Measurements from ENCODE around the gene NECAB3. TPM values are rescaled to one million over a fixed set of nuclear protein-coding genes. Genes with fewer than 3 reads are reported as not detected.

NECAB3 gene
- total and polyA plus RNA-seq, 2 of the 13 experiments (the other 11 are each of a cell fraction or from before 2014, with no cell fraction given): 61.5 to 65.5 TPM

DNA sequence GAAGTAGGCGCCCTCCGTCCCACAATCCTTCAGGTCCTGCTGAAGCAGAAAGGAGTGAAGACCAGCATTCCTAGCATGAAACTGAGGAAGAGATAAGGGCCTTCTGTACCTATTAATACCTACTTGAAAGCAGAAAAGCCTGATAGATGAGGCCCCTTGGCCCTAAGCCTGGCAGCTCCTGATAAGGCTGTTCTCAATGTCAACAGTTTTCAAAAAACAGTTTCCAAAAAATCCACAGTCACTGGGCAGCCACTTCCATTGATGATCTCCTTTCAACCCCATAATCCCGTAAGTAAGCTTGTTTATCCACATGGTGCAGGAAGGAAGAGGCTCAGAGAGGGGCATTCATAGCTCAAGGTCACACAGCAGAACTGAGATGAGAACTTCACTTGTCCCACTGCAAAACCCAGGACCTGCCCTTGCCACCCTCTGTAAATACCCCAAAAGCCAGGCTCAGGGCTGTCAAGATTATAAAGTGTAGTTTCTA is 14.8 kb upstream of the NECAB3 start (continued):
- TF ChIP-seq, protein P1, sequence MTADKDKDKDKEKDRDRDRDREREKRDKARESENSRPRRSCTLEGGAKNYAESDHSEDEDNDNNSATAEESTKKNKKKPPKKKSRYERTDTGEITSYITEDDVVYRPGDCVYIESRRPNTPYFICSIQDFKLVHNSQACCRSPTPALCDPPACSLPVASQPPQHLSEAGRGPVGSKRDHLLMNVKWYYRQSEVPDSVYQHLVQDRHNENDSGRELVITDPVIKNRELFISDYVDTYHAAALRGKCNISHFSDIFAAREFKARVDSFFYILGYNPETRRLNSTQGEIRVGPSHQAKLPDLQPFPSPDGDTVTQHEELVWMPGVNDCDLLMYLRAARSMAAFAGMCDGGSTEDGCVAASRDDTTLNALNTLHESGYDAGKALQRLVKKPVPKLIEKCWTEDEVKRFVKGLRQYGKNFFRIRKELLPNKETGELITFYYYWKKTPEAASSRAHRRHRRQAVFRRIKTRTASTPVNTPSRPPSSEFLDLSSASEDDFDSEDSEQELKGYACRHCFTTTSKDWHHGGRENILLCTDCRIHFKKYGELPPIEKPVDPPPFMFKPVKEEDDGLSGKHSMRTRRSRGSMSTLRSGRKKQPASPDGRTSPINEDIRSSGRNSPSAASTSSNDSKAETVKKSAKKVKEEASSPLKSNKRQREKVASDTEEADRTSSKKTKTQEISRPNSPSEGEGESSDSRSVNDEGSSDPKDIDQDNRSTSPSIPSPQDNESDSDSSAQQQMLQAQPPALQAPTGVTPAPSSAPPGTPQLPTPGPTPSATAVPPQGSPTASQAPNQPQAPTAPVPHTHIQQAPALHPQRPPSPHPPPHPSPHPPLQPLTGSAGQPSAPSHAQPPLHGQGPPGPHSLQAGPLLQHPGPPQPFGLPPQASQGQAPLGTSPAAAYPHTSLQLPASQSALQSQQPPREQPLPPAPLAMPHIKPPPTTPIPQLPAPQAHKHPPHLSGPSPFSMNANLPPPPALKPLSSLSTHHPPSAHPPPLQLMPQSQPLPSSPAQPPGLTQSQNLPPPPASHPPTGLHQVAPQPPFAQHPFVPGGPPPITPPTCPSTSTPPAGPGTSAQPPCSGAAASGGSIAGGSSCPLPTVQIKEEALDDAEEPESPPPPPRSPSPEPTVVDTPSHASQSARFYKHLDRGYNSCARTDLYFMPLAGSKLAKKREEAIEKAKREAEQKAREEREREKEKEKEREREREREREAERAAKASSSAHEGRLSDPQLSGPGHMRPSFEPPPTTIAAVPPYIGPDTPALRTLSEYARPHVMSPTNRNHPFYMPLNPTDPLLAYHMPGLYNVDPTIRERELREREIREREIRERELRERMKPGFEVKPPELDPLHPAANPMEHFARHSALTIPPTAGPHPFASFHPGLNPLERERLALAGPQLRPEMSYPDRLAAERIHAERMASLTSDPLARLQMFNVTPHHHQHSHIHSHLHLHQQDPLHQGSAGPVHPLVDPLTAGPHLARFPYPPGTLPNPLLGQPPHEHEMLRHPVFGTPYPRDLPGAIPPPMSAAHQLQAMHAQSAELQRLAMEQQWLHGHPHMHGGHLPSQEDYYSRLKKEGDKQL (CRISPR knock-in tag; IDR thresholded peaks at IDR 0.05; ENCODE audit: low read depth): 0 out of 2 replicates have a peak, but pooled peaks have one; percentile 43
- 0 out of 2 replicates have a peak, but pooled peaks have one; percentile 31 for TF ChIP-seq ZNF639 (CRISPR knock-in tag; conservative IDR thresholded peaks at IDR 0.05)
- TF ChIP-seq HOXA3 (CRISPR knock-in tag; IDR thresholded peaks at IDR 0.05): no peak
- TF ChIP-seq KDM1A (CRISPR knock-in tag; IDR thresholded peaks at IDR 0.05): peak; percentile 92
- no peak for TF ChIP-seq ZNF7 (CRISPR knock-in tag; IDR thresholded peaks at IDR 0.05)
- no peak for TF ChIP-seq ZSCAN25 (CRISPR knock-in tag; IDR thresholded peaks at IDR 0.05)
- no peak for TF ChIP-seq NFYB (CRISPR knock-in tag; IDR thresholded peaks at IDR 0.05)
- peak; percentile 92 for TF ChIP-seq NCOA2 (CRISPR knock-in tag; IDR thresholded peaks at IDR 0.05)
- TF ChIP-seq KLF6 (CRISPR knock-in tag; IDR thresholded peaks at IDR 0.05): no peak
- TF ChIP-seq ZMAT5 (CRISPR knock-in tag; IDR thresholded peaks at IDR 0.05; ENCODE audit: borderline replicate concordance, low read depth): no peak
- TF ChIP-seq, protein P2, sequence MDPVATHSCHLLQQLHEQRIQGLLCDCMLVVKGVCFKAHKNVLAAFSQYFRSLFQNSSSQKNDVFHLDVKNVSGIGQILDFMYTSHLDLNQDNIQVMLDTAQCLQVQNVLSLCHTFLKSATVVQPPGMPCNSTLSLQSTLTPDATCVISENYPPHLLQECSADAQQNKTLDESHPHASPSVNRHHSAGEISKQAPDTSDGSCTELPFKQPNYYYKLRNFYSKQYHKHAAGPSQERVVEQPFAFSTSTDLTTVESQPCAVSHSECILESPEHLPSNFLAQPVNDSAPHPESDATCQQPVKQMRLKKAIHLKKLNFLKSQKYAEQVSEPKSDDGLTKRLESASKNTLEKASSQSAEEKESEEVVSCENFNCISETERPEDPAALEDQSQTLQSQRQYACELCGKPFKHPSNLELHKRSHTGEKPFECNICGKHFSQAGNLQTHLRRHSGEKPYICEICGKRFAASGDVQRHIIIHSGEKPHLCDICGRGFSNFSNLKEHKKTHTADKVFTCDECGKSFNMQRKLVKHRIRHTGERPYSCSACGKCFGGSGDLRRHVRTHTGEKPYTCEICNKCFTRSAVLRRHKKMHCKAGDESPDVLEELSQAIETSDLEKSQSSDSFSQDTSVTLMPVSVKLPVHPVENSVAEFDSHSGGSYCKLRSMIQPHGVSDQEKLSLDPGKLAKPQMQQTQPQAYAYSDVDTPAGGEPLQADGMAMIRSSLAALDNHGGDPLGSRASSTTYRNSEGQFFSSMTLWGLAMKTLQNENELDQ (CRISPR knock-in tag; IDR thresholded peaks at IDR 0.05; ENCODE audit: borderline replicate concordance): no peak
- TF ChIP-seq TMF1 (CRISPR knock-in tag; IDR thresholded peaks at IDR 0.05; ENCODE audit: low read depth): no peak
- no peak for TF ChIP-seq SP5 (CRISPR knock-in tag; IDR thresholded peaks at IDR 0.05; ENCODE audit: borderline replicate concordance, low read depth)
- TF ChIP-seq GTF3A (CRISPR knock-in tag; conservative IDR thresholded peaks at IDR 0.05): no peak
- TF ChIP-seq, protein P3, sequence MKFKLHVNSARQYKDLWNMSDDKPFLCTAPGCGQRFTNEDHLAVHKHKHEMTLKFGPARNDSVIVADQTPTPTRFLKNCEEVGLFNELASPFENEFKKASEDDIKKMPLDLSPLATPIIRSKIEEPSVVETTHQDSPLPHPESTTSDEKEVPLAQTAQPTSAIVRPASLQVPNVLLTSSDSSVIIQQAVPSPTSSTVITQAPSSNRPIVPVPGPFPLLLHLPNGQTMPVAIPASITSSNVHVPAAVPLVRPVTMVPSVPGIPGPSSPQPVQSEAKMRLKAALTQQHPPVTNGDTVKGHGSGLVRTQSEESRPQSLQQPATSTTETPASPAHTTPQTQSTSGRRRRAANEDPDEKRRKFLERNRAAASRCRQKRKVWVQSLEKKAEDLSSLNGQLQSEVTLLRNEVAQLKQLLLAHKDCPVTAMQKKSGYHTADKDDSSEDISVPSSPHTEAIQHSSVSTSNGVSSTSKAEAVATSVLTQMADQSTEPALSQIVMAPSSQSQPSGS (CRISPR knock-in tag; IDR thresholded peaks at IDR 0.05): no peak
- no peak for TF ChIP-seq GFI1 (CRISPR knock-in tag; IDR thresholded peaks at IDR 0.05; ENCODE audit: borderline replicate concordance)
- TF ChIP-seq ZNF30 (CRISPR knock-in tag; IDR thresholded peaks at IDR 0.05): no peak
- TF ChIP-seq, protein P4, sequence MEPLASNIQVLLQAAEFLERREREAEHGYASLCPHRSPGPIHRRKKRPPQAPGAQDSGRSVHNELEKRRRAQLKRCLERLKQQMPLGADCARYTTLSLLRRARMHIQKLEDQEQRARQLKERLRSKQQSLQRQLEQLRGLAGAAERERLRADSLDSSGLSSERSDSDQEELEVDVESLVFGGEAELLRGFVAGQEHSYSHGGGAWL (CRISPR knock-in tag; IDR thresholded peaks at IDR 0.05): 0 out of 2 replicates have a peak, but pooled peaks have one; percentile 26
- no peak for TF ChIP-seq ESRRA (CRISPR knock-in tag; IDR thresholded peaks at IDR 0.05; ENCODE audit: low read depth)
